Activated CD4-positive, alpha-beta T cell treated with anti-CD3 and anti-CD28 coated beads, Interleukin-2, amount 50 U/mL, for 24 hours (primary cell): ENCODE data around the gene DPYSL4.

Experiments
- DNase-seq, 2 donors: peaks; one replicate each; pipeline ENCODE4 v3.0.0-alpha.2; 2020; ENCODE audit warnings: low read depth in 1 of 2, low spot score in 1 of 2

The DPYSL4 gene

GRCh38 chr10:132162590-132163277, 24.0 kb upstream of the DPYSL4 start:
- DNase-seq = no peak

GRCh38 chr10:132163278-132163765, 23.4 kb upstream of the DPYSL4 start:
- no peak for DNase-seq

GRCh38 chr10:132163826-132164515, 22.8 kb upstream of the DPYSL4 start:
- DNase-seq = no peak

- no peak for DNase-seq
Observed at GRCh38 chr10:132164761-132165278, 21.9 kb upstream of the DPYSL4 start.

- no peak for DNase-seq
Observed at GRCh38 chr10:132165416-132165980, 21.2 kb upstream of the DPYSL4 start.

- DNase-seq = no peak
Observed at GRCh38 chr10:132166216-132166950, 20.4 kb upstream of the DPYSL4 start.

GRCh38 chr10:132167041-132167674, 19.6 kb upstream of the DPYSL4 start:
- DNase-seq = no peak

- no peak for DNase-seq
Observed at GRCh38 chr10:132167976-132168375, 18.8 kb upstream of the DPYSL4 start.

- no peak for DNase-seq
Observed at GRCh38 chr10:132168571-132169030, 18.1 kb upstream of the DPYSL4 start.

GRCh38 chr10:132169031-132169765, 17.6 kb upstream of the DPYSL4 start:
- DNase-seq = no peak

GRCh38 chr10:132169766-132170560, 16.8 kb upstream of the DPYSL4 start:
- no peak for DNase-seq

GRCh38 chr10:132170561-132171361, 16.0 kb upstream of the DPYSL4 start:
- no peak for DNase-seq

- DNase-seq = no peak
Observed at GRCh38 chr10:132172091-132173066, 14.4 kb upstream of the DPYSL4 start.

- DNase-seq = no peak
Observed at GRCh38 chr10:132173185-132173584, 13.6 kb upstream of the DPYSL4 start.

- no peak for DNase-seq
Observed at GRCh38 chr10:132174237-132174636, 12.5 kb upstream of the DPYSL4 start.

- no peak for DNase-seq
Observed at GRCh38 chr10:132175408-132175807, 11.3 kb upstream of the DPYSL4 start.

GRCh38 chr10:132175907-132176581, 10.7 kb upstream of the DPYSL4 start:
- no peak for DNase-seq
